Neural cell (in vitro differentiated cells): ENCODE measurements around the gene PXDN. TPM values are rescaled to one million over a fixed set of nuclear protein-coding genes. Genes with fewer than 3 reads are reported as not detected.

Source experiments
- H2AFZ ChIP-seq: fragments of 200-600, 300-800 bp; sonication (generic), shearing (Covaris generic); 2 replicates; pipeline ENCODE4 v1.6.0; 2014; ENCODE audit warnings: low read depth, mild to moderate bottlenecking, antibody characterized with exemption, low read length, moderate library complexity
- H3F3A ChIP-seq: fragments of 200-600 bp; shearing (Covaris generic); 2 replicates; pipeline ENCODE4 v1.6.1; 2016; ENCODE audit warnings: mild to moderate bottlenecking, moderate library complexity, mixed read lengths, antibody characterized with exemption, low read length; ENCODE audit not compliant: insufficient read depth, poor library complexity, severe bottlenecking
- H3K27ac ChIP-seq: fragments of 200-600, 300-800 bp; sonication (generic), shearing (Covaris generic); 2 replicates; pipeline ENCODE4 v1.5.1; 2014; ENCODE audit warnings: mild to moderate bottlenecking, low read length, moderate library complexity
- H3K27me3 ChIP-seq: fragments of 300-800, 200-600 bp; sonication (generic), shearing (Covaris generic); 2 replicates; pipeline ENCODE4 v1.6.0; 2014; ENCODE audit warnings: mild to moderate bottlenecking, low read depth, low read length, moderate library complexity; ENCODE audit not compliant: insufficient read depth
- H3K36me3 ChIP-seq: fragments of 300-800, 200-600 bp; sonication (generic), shearing (Covaris generic); 2 replicates; pipeline ENCODE4 v1.5.1; 2014; ENCODE audit warnings: mild to moderate bottlenecking, antibody characterized with exemption, low read length, moderate library complexity; ENCODE audit not compliant: insufficient read depth
- H3K4me2 ChIP-seq: fragments of 300-800, 200-600 bp; sonication (generic), shearing (Covaris generic); 2 replicates; pipeline ENCODE4 v1.6.0; 2014; ENCODE audit warnings: mild to moderate bottlenecking, low read length
- H3K4me3 ChIP-seq: fragments of 300-800, 200-600 bp; sonication (generic), shearing (Covaris generic); 2 replicates; pipeline ENCODE4 v1.5.1; 2014; ENCODE audit warnings: mild to moderate bottlenecking, low read length, moderate library complexity
- H3K79me2 ChIP-seq: fragments of 200-600 bp; shearing (Covaris generic); replicated peaks from 2 replicates; pipeline ENCODE4 v1.6.0; 2014; ENCODE audit warnings: mild to moderate bottlenecking, low read length, moderate library complexity; ENCODE audit not compliant: insufficient read depth
- H3K9ac ChIP-seq: fragments of 300-800, 200-600 bp; sonication (generic), shearing (Covaris generic); 2 replicates; pipeline ENCODE4 v1.6.1; 2016; ENCODE audit warnings: mild to moderate bottlenecking, low read length, mixed read lengths
- H3K9me2 ChIP-seq: fragments of 200-600 bp; shearing (Covaris generic); 2 replicates; pipeline ENCODE4 v1.6.1; 2016; ENCODE audit warnings: mild to moderate bottlenecking, low read length, mixed read lengths; ENCODE audit not compliant: insufficient read depth
- H3K9me3 ChIP-seq: fragments of 200-600, 300-800 bp; sonication (generic), shearing (Covaris generic); 2 replicates; pipeline ENCODE4 v1.6.1; 2016; ENCODE audit warnings: mild to moderate bottlenecking, mixed run types, low read length, moderate library complexity, mixed read lengths
- H4K20me1 ChIP-seq: fragments of 200-600 bp; shearing (Covaris generic); 2 replicates; pipeline ENCODE4 v1.6.1; 2016; ENCODE audit warnings: mild to moderate bottlenecking, mixed run types; ENCODE audit not compliant: insufficient read depth
- EP300 ChIP-seq: fragments of 450-650 bp; conservative IDR thresholded peaks from 2 replicates; pipeline ENCODE4 v1.6.1; 2014; ENCODE audit warnings: antibody characterized with exemption, mild to moderate bottlenecking, moderate library complexity; ENCODE audit not compliant: poor library complexity, severe bottlenecking
- EZH2 ChIP-seq: fragments of 200-600, 300-800 bp; shearing (Covaris generic), sonication (generic); IDR thresholded peaks from 2 replicates; pipeline ENCODE4 v1.6.1; 2014; ENCODE audit warnings: antibody characterized with exemption, low read length, borderline replicate concordance, mild to moderate bottlenecking; ENCODE audit not compliant: insufficient read depth, poor library complexity, severe bottlenecking
- MXI1 ChIP-seq: fragments of 450-650 bp; conservative IDR thresholded peaks from 2 replicates; pipeline ENCODE4 v1.6.1; 2014; ENCODE audit warnings: antibody characterized with exemption, mild to moderate bottlenecking; ENCODE audit not compliant: poor library complexity, severe bottlenecking
- POLR2AphosphoS5 ChIP-seq: IDR thresholded peaks from 2 replicates; pipeline ENCODE4 v1.6.1; 2012
- RAD21 ChIP-seq: fragments of 450-650 bp; conservative IDR thresholded peaks from 2 replicates; pipeline ENCODE4 v1.6.1; 2014; ENCODE audit warnings: antibody characterized with exemption, mild to moderate bottlenecking, moderate library complexity
- REST ChIP-seq: IDR thresholded peaks from 2 replicates; pipeline ENCODE4 v1.6.1; 2012; ENCODE audit warnings: borderline replicate concordance
- SMC3 ChIP-seq: fragments of 450-650 bp; conservative IDR thresholded peaks from 2 replicates; pipeline ENCODE4 v1.6.1; 2014; ENCODE audit warnings: antibody characterized with exemption, mild to moderate bottlenecking, moderate library complexity; ENCODE audit not compliant: poor library complexity
- TAF1 ChIP-seq: IDR thresholded peaks from 2 replicates; pipeline ENCODE4 v1.6.1; 2012; ENCODE audit warnings: low read depth
- polyA plus RNA-seq: library from polyadenylated mRNA; depleted of rRNA; stranded (reverse); fragments of >200 nt; gene quantifications from 2 replicates; pipeline ENCODE4 v1.2.3, GENCODE V29; 2014
- TF ChIP-seq, protein P1 (sequence below): fragments of 450-650 bp; IDR thresholded peaks from 2 replicates; pipeline ENCODE4 v1.5.1; 2014; ENCODE audit warnings: antibody characterized with exemption, mild to moderate bottlenecking, moderate library complexity; ENCODE audit not compliant: poor library complexity, severe bottlenecking

Gene PXDN
- polyA plus RNA-seq, 1 donor from 2014 or later, result 181 TPM

GRCh38 chr2:1647417-1648240 is 96.7 kb downstream of the PXDN start:
- TF ChIP-seq RAD21 (no peak), TAF1 (no peak), REST (no peak), EP300 (no peak), EZH2 (no peak), SMC3 (no peak), MXI1 (no peak), POLR2AphosphoS5 (no peak)
- TF ChIP-seq, protein P1, sequence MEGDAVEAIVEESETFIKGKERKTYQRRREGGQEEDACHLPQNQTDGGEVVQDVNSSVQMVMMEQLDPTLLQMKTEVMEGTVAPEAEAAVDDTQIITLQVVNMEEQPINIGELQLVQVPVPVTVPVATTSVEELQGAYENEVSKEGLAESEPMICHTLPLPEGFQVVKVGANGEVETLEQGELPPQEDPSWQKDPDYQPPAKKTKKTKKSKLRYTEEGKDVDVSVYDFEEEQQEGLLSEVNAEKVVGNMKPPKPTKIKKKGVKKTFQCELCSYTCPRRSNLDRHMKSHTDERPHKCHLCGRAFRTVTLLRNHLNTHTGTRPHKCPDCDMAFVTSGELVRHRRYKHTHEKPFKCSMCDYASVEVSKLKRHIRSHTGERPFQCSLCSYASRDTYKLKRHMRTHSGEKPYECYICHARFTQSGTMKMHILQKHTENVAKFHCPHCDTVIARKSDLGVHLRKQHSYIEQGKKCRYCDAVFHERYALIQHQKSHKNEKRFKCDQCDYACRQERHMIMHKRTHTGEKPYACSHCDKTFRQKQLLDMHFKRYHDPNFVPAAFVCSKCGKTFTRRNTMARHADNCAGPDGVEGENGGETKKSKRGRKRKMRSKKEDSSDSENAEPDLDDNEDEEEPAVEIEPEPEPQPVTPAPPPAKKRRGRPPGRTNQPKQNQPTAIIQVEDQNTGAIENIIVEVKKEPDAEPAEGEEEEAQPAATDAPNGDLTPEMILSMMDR, result no peak
- Histone ChIP-seq H3K9me2 (no peaks in the 10 kb centered on the region), H3K27ac (no peak overlapping the region), H3K4me3 (no peak overlapping the region), H2AFZ (no peak overlapping the region), H3K79me2 (no peaks in the 10 kb centered on the region), H3K36me3 (peaks cover 29% of the 10 kb centered on the region), H3F3A (no peaks in the 10 kb centered on the region), H4K20me1 (no peaks in the 10 kb centered on the region), H3K9ac (no peak overlapping the region), H3K27me3 (no peaks in the 10 kb centered on the region), H3K9me3 (no peaks in the 10 kb centered on the region), H3K4me2 (no peak overlapping the region)

- Histone ChIP-seq H3K9me3 (no peaks in the 10 kb centered on the region), H3K79me2 (no peaks in the 10 kb centered on the region), H3K36me3 (peaks cover 29% of the 10 kb centered on the region), H4K20me1 (no peaks in the 10 kb centered on the region), H2AFZ (no peak overlapping the region), H3K27ac (no peak overlapping the region), H3K4me3 (no peak overlapping the region), H3K4me2 (no peak overlapping the region), H3K27me3 (no peaks in the 10 kb centered on the region), H3K9me2 (no peaks in the 10 kb centered on the region), H3K9ac (no peak overlapping the region), H3F3A (no peaks in the 10 kb centered on the region)
- TF ChIP-seq MXI1, result no peak
- TF ChIP-seq EZH2, result no peak
- TF ChIP-seq SMC3, result no peak
- TF ChIP-seq, protein P1, result no peak
- TF ChIP-seq EP300, result no peak
- no peak for TF ChIP-seq TAF1
- TF ChIP-seq POLR2AphosphoS5, result no peak
- TF ChIP-seq RAD21, result no peak
- TF ChIP-seq REST, result no peak
Measured at GRCh38 chr2:1645761-1646476, 98.4 kb downstream of the PXDN start.
